Measurements from ENCODE around the gene IL1RAPL1. TPM values are rescaled to one million over a fixed set of nuclear protein-coding genes. Genes with fewer than 3 reads are reported as not detected.

The IL1RAPL1 gene
- total and polyA plus RNA-seq, 8 donors: 0.06 to 3.3 (median 0.31) TPM; not detected in 3

DNA sequence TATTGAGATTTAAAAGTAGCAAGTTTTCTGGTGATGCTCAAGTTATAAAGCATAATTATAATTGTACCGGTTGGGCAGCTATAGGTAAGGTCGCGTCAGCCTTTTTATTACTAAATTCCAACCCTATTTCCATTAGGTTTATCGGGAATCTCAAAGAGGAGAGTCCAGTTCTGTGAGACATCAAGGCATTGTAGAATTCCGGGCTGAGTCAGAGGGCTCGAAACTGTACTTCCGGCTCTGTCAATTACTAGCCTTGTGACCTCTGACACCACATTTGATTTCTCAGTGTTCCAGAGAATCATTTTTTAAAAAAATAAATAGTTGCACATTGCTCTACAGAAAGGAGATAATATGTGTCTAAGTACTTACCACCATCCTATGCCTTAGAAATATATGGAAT is 4.3 kb downstream of the IL1RAPL1 start:
- Histone ChIP-seq H3K27ac (no peak overlapping the region), H3K9me3 (no peaks in the 10 kb centered on the region), H3K27me3 (peaks cover 0 to 4% (median 0%) of the 10 kb centered on the region in 3 donors), H3K36me3 (no peaks in the 10 kb centered on the region), H3K4me1 (no peaks in the 10 kb centered on the region), H3K4me3 (no peak overlapping the region)
- no peak for DNase-seq
- TF ChIP-seq POLR2A (IDR thresholded peaks at IDR 0.05) (no peak), EP300 (IDR thresholded peaks at IDR 0.05) (no peak), POLR2AphosphoS5 (IDR thresholded peaks at IDR 0.05) (no peak)
- TF ChIP-seq, protein P1, sequence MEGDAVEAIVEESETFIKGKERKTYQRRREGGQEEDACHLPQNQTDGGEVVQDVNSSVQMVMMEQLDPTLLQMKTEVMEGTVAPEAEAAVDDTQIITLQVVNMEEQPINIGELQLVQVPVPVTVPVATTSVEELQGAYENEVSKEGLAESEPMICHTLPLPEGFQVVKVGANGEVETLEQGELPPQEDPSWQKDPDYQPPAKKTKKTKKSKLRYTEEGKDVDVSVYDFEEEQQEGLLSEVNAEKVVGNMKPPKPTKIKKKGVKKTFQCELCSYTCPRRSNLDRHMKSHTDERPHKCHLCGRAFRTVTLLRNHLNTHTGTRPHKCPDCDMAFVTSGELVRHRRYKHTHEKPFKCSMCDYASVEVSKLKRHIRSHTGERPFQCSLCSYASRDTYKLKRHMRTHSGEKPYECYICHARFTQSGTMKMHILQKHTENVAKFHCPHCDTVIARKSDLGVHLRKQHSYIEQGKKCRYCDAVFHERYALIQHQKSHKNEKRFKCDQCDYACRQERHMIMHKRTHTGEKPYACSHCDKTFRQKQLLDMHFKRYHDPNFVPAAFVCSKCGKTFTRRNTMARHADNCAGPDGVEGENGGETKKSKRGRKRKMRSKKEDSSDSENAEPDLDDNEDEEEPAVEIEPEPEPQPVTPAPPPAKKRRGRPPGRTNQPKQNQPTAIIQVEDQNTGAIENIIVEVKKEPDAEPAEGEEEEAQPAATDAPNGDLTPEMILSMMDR (IDR thresholded peaks at IDR 0.05): no peak
- WGBS, 5 donors: 66 to 75% (median 73%) methylated on average over 7 of the region's 7 CpGs
- intact Hi-C loops (cut with DNase I; ENCODE audit: low total_unique reads): no loop called here

DNA sequence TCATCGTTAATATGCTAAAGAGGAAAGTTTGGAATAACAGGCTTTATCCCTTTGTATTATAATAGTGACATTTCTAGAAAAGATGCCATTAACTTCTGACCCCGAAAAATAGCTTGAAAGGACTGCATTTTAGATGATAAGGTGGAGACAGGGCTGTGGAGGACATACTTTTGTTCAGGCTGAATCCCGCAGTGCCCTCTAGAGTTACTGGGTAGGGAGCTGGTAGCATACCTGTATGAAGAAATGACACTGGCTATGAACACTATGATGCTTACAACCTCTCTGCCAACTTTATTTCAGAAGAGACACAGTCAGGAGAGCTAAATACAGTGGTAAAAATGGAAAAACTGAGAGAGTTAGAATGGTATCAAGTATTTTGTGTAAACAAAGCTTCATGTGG is 8.1 kb downstream of the IL1RAPL1 start:
- DNase-seq: no peak
- Histone ChIP-seq H3K4me1 (no peaks in the 10 kb centered on the region), H3K9me3 (no peaks in the 10 kb centered on the region), H3K27ac (no peak overlapping the region), H3K36me3 (no peaks in the 10 kb centered on the region), H3K27me3 (no peaks in the 10 kb centered on the region), H3K4me3 (no peak overlapping the region)
- intact Hi-C loops (cut with DNase I; ENCODE audit: low total_unique reads): no loop called here
- TF ChIP-seq POLR2A (IDR thresholded peaks at IDR 0.05): no peak
- no peak for TF ChIP-seq POLR2AphosphoS5 (IDR thresholded peaks at IDR 0.05)
- TF ChIP-seq, protein P1 (IDR thresholded peaks at IDR 0.05): no peak
- no peak for TF ChIP-seq EP300 (IDR thresholded peaks at IDR 0.05)
- 62 to 81% (median 78%) methylated on average over 3 of the region's 3 CpGs for WGBS, 5 donors

DNA sequence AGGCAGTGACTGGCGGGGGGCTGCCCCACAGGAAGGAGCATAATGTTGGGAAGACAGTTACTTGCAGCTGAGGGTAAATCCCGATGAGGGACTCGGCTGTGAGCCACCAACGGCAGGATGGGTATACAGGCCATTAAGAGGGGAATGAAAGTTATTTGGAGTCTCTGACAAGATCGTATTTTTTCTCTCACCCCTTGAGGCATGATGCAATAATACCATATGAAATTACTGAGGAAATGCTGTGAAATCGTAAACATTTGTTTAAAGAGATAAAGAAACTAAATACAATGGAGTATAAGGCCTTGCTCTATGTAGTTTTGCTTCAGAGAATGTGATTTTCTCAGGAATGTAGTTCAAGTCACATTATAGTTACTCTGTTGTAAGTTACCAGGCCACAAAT is 12.7 kb downstream of the IL1RAPL1 start:
- Histone ChIP-seq H3K27ac (no peak overlapping the region), H3K4me3 (no peak overlapping the region), H3K9me3 (no peaks in the 10 kb centered on the region), H3K4me1 (no peaks in the 10 kb centered on the region), H3K27me3 (no peaks in the 10 kb centered on the region), H3K36me3 (no peaks in the 10 kb centered on the region)
- 61 to 80% (median 69%) methylated on average over 6 of the region's 6 CpGs for WGBS, 5 donors
- TF ChIP-seq, protein P1 (IDR thresholded peaks at IDR 0.05): no peak
- TF ChIP-seq POLR2AphosphoS5 (IDR thresholded peaks at IDR 0.05) (no peak), POLR2A (IDR thresholded peaks at IDR 0.05) (no peak), EP300 (IDR thresholded peaks at IDR 0.05) (no peak)
- intact Hi-C loops (cut with DNase I; ENCODE audit: low total_unique reads): no loop called here
- DNase-seq: no peak

DNA sequence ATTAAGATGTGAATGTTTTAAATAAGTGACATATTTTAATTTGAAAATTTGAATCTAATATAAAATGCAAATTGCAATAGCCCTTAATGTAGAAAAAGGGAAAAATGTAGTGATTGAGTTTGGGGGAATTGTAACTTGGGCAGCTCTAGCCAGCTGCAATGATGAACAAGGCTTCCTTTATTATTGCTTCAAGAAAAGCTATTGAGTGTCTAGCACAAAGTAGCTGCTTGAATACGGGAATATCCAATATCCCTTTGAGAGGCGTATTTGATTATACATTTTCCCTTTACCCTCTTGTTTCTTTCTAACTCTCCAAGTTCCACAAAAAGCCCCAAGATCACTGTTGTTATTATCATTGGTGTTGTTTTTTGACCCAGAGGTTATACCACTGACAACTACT is 21.8 kb downstream of the IL1RAPL1 start:
- DNase-seq: no peak
- Histone ChIP-seq H3K4me1 (no peaks in the 10 kb centered on the region), H3K9me3 (no peaks in the 10 kb centered on the region), H3K27me3 (no peaks in the 10 kb centered on the region), H3K27ac (no peak overlapping the region), H3K36me3 (no peaks in the 10 kb centered on the region), H3K4me3 (no peak overlapping the region)
- intact Hi-C loops (cut with DNase I; ENCODE audit: low total_unique reads): no loop called here
- 82 to 100% (median 89%) methylated on average over 2 of the region's 2 CpGs for WGBS, 5 donors
- TF ChIP-seq POLR2A (IDR thresholded peaks at IDR 0.05): no peak
- TF ChIP-seq, protein P1 (IDR thresholded peaks at IDR 0.05): no peak
- TF ChIP-seq POLR2AphosphoS5 (IDR thresholded peaks at IDR 0.05): no peak
- TF ChIP-seq EP300 (IDR thresholded peaks at IDR 0.05): no peak
